Activated CD4-positive, alpha-beta T cell treated with anti-CD3 and anti-CD28 coated beads, Interleukin-2, amount 50 U/mL, for 1 hour (primary cell): ENCODE data around the gene ATAT1.

Experiments
- DNase-seq: peaks from one replicate; pipeline ENCODE4 v3.0.0-alpha.2; 2020

ATAT1 gene

GRCh38 chr6:30626484-30627366 is at the start of gene ATAT1:
ATAT1 (plus strand) TSS chr6:30626874.
- DNase-seq: peak; percentile 89

- no peak for DNase-seq
These were observed 48.6 kb upstream of the ATAT1 start for GRCh38 chr6:30578051-30578450.

GRCh38 chr6:30583921-30584320 is 42.8 kb upstream of the ATAT1 start:
- no peak for DNase-seq

GRCh38 chr6:30589754-30590358 is 36.8 kb upstream of the ATAT1 start:
- DNase-seq: no peak

GRCh38 chr6:30590509-30590908 is 36.2 kb upstream of the ATAT1 start:
- DNase-seq: no peak

GRCh38 chr6:30591008-30591407 is 35.7 kb upstream of the ATAT1 start:
- DNase-seq: no peak

- no peak for DNase-seq
These were observed 34.4 kb upstream of the ATAT1 start for GRCh38 chr6:30592287-30592686.

GRCh38 chr6:30597315-30598144 is 29.1 kb upstream of the ATAT1 start:
- DNase-seq: peak; percentile 83

GRCh38 chr6:30598912-30599624 is 27.6 kb upstream of the ATAT1 start:
- no peak for DNase-seq

- DNase-seq: no peak
These were observed 26.9 kb upstream of the ATAT1 start for GRCh38 chr6:30599625-30600324.

GRCh38 chr6:30600451-30600961 is 26.2 kb upstream of the ATAT1 start:
- DNase-seq: no peak

GRCh38 chr6:30601436-30601814 is 25.2 kb upstream of the ATAT1 start:
- DNase-seq: no peak

GRCh38 chr6:30601815-30602641 is 24.6 kb upstream of the ATAT1 start:
- no peak for DNase-seq

GRCh38 chr6:30603961-30604360 is 22.7 kb upstream of the ATAT1 start:
- DNase-seq: no peak

GRCh38 chr6:30610065-30610464 is 16.6 kb upstream of the ATAT1 start:
- DNase-seq: no peak

GRCh38 chr6:30611150-30611855 is 15.4 kb upstream of the ATAT1 start:
- DNase-seq: no peak

GRCh38 chr6:30611856-30612194 is 14.8 kb upstream of the ATAT1 start:
- DNase-seq: no peak

GRCh38 chr6:30612213-30612612 is 14.5 kb upstream of the ATAT1 start:
- DNase-seq: no peak

GRCh38 chr6:30612687-30613248 is 13.9 kb upstream of the ATAT1 start:
- DNase-seq: no peak
